GM12891 (cell line): ENCODE results near the gene C2orf92.

ENCODE experiments used
- POLR2A ChIP-seq: IDR thresholded peaks from 2 replicates; pipeline ENCODE4 v1.6.1; 2011; ENCODE audit warnings: low read depth, low read length, control low read depth
- POLR2AphosphoS5 ChIP-seq: IDR thresholded peaks from 2 replicates; pipeline ENCODE4 v1.6.1; 2011; ENCODE audit warnings: low read depth, low read length, control low read depth
- POU2F2 ChIP-seq: IDR thresholded peaks from 2 replicates; pipeline ENCODE4 v1.6.1; 2011; ENCODE audit warnings: low read depth, mild to moderate bottlenecking, control low read depth, low read length, moderate library complexity
- SPI1 ChIP-seq: IDR thresholded peaks from 2 replicates; pipeline ENCODE4 v1.6.1; 2011; ENCODE audit warnings: low read depth, low read length, control low read depth
- TAF1 ChIP-seq: IDR thresholded peaks from 2 replicates; pipeline ENCODE4 v1.6.1; 2011; ENCODE audit warnings: low read depth, low read length, control low read depth

- no peak for TF ChIP-seq POLR2A
- no peak for TF ChIP-seq TAF1
- no peak for TF ChIP-seq SPI1
- no peak for TF ChIP-seq POLR2AphosphoS5
- no peak for TF ChIP-seq POU2F2
These were observed 64.0 kb downstream of the C2orf92 start for GRCh38 chr2:97733341-97734035.
